ENCODE measurements around the gene DYRK1A.

Gene DYRK1A

DNA sequence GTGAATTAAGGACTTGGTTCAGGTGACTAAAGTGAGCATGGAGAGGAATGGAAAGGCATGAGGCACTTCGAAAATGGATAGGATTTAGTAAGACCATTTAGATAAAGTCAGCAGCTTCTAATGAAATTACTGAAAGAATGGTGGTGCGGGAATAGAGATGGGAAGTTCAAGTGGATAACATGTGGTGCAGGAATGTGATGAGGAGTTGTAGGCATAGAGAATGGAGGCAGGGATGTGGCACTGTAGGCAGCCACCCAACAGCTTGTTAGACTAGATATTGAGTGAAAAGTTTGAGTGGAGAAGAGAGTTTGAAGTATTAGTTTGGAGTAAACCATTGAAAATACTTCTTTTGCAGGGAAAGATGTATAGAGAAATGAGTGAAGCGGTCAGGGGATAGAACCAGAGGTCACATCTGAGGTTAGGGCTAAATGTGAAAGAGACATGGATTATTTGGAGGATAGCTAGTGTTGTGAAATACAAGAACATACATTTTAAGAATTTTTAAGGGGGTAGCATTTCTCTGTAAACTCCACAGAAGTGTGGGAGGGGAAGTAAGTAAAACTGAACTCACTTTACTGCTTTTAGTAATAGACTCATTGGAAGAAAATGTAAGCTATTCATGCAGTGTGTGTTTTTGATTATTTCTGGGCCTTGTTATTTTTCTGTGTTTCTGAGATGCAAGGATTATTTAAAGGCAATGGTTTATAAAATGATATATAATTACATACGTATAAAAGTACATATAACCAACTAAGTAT lies 46.2 kb downstream of the DYRK1A start:
- CTCF ChIA-PET: no interaction called here
- POLR2A ChIA-PET (ENCODE audit: low non-redundant PET): no interaction called here
- no peak for DNase-seq (ENCODE audit: low spot score)
- TF ChIP-seq, protein P1, sequence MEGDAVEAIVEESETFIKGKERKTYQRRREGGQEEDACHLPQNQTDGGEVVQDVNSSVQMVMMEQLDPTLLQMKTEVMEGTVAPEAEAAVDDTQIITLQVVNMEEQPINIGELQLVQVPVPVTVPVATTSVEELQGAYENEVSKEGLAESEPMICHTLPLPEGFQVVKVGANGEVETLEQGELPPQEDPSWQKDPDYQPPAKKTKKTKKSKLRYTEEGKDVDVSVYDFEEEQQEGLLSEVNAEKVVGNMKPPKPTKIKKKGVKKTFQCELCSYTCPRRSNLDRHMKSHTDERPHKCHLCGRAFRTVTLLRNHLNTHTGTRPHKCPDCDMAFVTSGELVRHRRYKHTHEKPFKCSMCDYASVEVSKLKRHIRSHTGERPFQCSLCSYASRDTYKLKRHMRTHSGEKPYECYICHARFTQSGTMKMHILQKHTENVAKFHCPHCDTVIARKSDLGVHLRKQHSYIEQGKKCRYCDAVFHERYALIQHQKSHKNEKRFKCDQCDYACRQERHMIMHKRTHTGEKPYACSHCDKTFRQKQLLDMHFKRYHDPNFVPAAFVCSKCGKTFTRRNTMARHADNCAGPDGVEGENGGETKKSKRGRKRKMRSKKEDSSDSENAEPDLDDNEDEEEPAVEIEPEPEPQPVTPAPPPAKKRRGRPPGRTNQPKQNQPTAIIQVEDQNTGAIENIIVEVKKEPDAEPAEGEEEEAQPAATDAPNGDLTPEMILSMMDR (conservative IDR thresholded peaks at IDR 0.05; ENCODE audit: low read depth): no peak
- no peak overlapping the region for H3K27ac ChIP-seq

DNA sequence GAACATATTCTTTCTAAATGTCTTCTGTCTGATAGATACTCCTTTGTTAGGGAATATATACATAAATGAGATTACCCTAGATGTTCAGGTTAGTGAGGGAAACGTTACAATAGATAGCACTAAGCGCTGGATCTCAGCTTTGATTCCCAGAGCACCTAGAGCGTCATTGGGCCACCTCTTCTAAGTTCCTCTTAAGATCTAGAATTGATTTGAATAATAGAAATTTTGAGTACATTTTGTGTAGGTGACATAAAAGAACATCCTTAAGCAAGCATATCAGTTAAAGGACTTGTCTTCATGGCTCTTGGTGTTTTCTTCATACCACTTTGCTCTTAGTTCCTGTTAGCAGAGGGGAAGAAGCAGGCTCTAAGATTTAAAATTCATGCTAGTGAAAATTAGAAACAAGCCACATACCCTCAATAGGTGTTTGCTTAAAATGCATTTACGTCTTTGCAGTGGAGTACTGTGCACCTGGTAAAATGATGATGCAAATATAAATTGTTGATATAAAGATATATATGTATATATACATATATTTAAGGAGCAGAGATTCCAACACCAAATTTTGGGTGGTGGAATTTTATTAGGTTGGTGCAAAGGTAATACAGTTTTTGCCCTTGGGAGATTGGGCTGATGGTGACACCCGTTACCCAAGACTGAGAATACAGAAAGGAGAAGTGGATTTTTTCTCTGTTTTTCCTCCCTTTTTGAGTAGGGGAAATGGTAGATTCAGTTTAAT lies 47.1 kb downstream of the DYRK1A start:
- no peak for DNase-seq (ENCODE audit: low spot score)
- ChIA-PET POLR2A (ENCODE audit: low non-redundant PET) (no interaction called here), CTCF (no interaction called here)
- TF ChIP-seq, protein P1 (conservative IDR thresholded peaks at IDR 0.05; ENCODE audit: low read depth): no peak
- no peak overlapping the region for H3K27ac ChIP-seq

DNA sequence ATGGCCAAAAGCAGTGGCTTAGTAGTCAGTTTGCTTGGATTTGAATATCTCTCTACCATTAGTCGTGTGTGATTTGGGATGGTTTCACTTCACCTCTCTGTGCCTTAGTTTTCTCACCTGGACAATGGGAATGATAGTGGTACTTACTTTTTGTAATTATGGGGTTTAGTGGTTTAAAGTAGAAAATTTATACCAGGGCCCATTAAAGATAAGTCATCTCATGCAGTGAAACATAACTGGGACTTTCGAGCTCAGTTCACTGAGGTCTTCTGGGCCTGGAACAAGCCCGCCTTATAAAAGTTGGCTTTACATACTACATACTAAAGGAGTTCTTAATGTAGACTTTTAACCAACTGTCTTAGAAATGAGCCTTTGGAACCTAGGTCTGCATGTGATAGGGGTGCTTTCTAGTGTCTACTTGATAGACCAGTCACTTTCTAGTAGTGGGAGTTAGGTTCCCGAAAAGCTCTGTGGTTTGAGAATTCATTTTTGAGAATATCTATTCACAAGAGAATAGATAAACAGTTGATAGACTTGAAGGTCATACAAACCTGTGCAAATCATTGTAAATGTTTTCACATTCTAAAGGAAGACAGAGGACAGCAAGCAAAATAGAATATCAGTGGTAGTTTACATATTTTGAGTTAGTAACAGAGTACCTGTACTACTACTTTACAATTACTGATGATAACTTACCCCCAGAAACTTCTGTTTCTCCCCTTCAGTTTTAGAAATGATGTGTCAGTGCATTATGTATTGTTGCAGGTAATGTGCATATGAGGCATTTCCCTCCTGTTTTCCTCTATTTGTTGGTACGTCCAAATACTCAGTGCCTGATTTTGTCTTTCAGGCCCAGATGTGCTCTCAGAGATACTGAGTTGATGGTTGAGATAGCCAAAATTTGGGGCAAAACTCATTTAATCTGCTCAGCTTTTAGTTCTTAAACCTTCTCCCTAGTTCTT lies 48.0 kb downstream of the DYRK1A start:
- TF ChIP-seq, protein P1 (conservative IDR thresholded peaks at IDR 0.05; ENCODE audit: low read depth): no peak
- ChIA-PET POLR2A (ENCODE audit: low non-redundant PET) (no interaction called here), CTCF (no interaction called here)
- DNase-seq (ENCODE audit: low spot score): no peak
- H3K27ac ChIP-seq: no peak overlapping the region

GRCh38 chr21:37415939-37416338 lies 49.4 kb downstream of the DYRK1A start:
- DNase-seq (ENCODE audit: low spot score): no peak
- ChIA-PET CTCF (no interaction called here), POLR2A (ENCODE audit: low non-redundant PET) (no interaction called here)
- no peak overlapping the region for H3K27ac ChIP-seq
- TF ChIP-seq, protein P1 (conservative IDR thresholded peaks at IDR 0.05; ENCODE audit: low read depth): no peak

DNA sequence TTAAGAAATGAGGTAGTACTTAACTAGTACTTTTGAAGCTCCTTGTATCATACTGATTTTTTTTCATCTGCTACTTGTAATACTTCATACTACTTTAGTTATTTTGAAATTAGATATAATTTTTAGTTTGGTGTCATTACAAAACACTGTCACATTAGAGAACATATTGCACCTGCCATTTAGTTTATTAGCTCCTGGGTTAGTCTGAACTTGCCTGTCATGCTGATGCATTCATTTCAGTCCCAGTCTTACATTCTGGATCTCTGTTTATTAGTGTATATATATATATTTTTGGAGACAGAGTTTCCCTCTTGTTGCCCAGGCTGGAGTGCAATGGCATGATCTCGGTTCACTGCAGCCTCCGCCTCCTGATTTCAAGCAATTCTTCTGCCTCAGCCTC lies 50.3 kb downstream of the DYRK1A start:
- POLR2A ChIA-PET (ENCODE audit: low non-redundant PET): interaction anchor here (0.7 kb wide), 1 partner anchor 54 kb away, joined by 8 read pairs; no protein-coding TSS in a partner anchor
- TF ChIP-seq, protein P1 (conservative IDR thresholded peaks at IDR 0.05; ENCODE audit: low read depth): no peak
- no peak overlapping the region for H3K27ac ChIP-seq
- DNase-seq (ENCODE audit: low spot score): no peak
- CTCF ChIA-PET: interaction anchor here (0.6 kb wide), 1 partner anchor 9 kb away, joined by 3 read pairs; no protein-coding TSS in a partner anchor

Data from RWPE1 (cell line).